ENCODE data around the gene TPBGL.
"Not testable (repeated sequence)": the region's sequence is repeated elsewhere in the genome, so short reads cannot be mapped to it uniquely, and the experiment has no call there.

Gene TPBGL

DNA sequence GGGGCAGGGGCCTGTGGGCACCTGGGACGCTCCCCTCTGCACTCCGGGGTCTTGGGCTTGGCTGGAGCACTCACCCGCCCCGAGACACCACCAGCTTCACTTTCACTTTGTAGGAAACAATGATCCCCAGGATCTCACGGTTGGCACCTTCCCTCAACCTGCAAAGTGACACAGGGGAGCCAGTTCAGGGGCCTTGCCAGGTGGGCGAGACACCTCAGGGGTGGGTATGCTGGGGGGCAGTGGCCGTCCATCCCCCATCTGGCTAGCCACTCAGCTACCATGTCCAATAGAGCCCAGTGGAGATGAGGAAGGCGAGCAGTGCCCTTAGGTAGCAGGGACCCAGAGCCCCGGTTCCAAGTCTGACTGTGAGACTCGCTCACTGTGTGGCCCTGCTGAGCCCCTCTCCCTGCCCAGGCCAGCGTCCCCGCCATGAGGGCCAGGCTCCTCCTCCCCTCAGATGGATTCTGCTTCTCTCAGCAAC, 32.3 kb downstream of the TPBGL start:
- DNase-seq (ENCODE audit: low read depth in 2 of 2) = no peak

DNA sequence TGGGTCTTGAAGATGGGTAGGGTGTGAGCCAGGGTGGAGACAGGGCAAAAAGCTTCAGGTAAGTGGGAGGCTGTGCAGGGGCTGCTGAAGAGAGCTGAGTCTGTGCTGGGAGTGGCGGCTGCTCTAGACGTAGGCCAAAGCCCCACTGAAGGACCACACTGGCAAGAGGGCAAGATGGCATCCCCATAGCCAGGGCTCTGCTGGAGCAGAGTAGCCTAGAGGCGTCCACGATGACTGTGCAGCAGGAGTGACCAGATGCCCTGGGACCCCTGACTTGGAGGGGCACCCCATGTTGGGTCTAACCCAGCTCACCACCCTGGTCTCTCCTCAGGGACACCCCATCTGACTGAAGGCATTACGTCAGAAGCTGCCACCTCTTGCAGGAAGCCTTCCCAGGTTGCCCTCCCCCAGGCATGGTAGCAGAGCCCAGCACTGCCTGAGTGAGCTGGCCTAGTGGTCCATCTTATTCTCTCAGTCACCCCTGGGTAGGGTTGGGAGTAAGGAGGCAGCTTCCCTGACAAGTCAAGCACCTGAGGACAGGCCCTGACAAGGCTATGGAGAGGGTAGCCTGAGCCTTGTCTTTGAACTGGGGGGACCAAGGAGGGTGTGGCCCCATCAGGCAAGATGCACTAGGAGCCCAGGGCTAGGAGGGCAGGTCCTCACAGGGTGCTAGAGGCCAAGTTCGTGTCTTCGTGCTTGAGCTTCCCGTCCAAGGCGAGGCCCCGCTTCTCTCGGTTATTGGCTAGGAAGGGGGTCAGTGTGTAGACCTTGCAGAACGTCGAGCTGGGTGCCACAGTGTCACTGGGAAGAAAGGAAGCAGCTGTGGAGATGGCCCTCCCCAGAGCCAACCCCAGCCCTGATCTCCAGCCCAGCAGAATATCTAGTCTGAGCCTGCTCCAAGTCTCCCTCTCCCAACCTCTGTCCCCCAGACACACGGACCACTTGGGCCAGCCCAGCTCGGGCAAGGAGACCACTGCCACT, 33.1 kb downstream of the TPBGL start:
- no peak for DNase-seq (ENCODE audit: low read depth in 2 of 2)

DNA sequence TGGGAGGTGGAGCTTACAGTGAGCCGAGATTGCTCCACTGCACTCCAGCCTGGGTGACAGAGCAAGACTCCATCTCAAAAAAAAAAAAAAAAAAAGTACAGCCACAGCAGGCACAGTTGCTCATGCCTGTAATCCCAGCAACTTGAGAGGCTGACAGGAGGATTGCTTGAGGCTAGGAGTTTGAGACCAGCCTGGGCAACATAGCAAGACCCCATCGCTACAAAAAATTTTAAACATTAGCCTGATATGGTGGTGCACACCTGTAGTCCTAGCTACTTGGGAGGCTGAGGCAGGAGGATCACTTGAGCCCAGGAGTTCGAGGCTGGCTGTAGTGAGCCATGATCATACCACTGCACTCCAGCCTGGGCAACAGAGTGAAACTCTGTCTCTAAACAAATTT, 34.1 kb downstream of the TPBGL start:
- DNase-seq (ENCODE audit: low read depth in 2 of 2) = not testable (repeated sequence)

DNA sequence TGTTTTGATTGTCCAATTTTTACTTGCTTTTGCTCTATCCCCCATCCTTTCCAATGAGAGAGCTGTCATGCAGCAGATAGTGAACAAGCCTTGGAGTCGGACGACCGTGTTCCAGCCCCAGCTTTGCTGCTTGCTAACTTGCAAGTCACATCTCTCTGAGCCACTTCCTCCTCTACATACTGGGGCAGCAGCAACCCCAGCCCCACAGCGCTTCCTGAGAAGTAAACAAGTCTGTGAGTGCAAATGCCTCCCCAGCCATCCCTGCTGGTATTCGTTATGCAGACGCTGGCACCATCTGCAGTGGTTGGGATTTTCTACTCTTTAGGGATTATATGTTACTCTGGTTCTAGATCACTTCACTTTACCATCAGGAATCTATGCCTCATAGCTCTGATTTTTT, 35.0 kb downstream of the TPBGL start:
- peak; percentile 24 to 31 for DNase-seq (ENCODE audit: low read depth in 2 of 2)

DNA sequence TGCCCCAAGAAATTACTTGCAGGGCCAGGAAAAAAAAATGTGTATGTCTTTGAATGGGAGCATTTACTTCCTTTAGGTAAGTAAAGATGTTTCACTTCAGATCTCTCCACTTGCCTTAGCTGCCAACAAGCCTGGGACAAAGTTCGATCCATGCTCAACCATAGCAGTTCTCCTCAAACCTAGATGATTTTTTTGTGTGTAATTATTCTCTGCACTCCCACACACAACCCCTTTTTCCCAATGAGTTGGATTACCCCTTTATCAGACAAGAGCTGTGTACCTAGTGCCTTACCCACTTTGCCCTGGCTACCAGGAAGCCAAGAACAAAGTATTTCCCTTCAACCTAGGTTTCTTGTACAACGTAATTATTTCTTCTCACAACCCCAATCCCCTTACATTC, 35.6 kb downstream of the TPBGL start:
- no peak for DNase-seq (ENCODE audit: low read depth in 2 of 2)

DNA sequence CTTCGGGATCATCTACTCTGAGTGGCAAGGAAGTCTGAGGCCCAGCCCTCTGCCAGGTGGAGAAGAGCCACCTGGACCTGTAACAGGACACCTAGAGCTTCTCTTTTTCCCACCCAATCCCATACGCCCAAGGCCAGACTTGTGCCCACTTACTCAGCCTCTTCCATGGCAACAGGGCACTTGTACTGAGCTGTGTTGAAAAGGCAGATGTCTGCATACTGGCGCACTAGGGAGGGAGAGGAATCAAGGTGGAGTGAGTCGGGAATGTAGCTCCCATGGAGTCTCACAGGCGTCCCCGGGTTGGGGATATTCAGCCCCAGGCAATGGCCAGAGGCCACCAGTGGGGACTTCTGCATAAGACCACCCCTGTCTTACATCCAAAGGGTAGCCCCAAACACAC, 36.1 kb downstream of the TPBGL start:
- no peak for DNase-seq (ENCODE audit: low read depth in 2 of 2)

DNA sequence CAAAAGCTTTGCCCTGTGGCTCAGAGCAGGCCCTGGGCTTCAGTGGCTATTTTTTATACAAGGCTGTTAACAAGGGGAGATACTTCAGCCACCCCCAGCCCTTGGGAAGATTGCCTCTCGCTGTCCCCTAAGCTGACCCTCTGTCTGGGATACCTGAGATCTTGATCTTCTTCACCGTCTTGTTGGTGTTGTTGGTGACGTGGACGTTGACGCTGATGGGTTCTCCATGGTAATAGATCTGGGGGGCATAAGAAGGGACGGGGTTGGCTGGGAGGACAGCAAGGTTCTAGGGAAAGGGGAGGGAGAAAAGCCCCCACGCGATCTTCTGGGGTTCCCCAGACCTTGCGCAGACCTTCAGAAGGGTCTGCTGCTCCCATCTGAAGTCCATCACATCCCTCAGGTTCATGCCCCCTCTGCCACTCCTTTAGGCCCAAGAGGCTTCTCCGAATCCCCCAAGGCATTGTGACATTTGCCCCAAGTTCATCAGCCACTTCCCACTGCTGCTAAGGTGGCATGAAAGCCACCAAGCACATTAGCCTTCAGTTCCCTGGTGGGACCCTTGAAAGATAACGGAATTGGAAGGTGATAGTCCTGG, 36.7 kb downstream of the TPBGL start:
- DNase-seq (ENCODE audit: low read depth in 2 of 2) = no peak

DNA sequence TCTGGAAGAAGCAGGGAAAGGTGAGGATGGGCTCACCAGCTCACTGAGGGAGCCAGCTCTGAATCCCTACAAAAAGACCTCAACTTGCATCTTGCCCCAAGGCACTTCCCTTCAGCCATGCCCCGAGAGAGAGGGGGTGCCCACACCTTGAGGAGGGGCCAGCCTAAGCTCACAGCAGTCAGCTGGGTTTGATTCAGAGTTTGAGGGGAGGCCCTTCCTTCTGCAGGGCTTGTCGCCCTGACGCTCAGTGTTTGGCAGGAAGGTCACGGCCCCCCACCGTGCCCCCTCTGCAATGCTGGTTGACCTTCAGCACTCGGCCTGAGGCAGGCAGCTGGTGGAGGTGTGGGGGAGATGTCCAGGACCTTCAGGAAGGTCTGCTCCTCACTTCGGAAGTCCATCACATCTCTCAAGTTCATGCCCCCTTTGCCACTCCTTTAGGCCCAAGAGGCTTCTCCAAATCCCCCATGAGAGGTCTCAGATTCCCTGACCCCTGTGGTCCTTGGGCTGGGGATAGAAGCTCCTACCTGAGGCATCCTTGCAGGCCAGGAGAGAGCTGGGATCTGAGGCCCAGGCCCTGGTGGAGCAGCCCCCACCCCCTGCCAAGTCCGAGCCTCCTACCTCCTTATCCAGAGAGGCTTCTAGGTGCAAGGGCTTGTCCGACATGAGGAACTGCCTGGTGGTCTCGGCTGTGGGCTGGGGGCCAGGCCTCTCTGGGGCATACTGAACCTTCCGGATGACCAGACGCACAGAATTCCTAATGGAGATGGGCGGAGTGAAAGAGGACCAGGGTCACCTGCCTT, 37.6 kb downstream of the TPBGL start:
- no peak for DNase-seq (ENCODE audit: low read depth in 2 of 2)

DNA sequence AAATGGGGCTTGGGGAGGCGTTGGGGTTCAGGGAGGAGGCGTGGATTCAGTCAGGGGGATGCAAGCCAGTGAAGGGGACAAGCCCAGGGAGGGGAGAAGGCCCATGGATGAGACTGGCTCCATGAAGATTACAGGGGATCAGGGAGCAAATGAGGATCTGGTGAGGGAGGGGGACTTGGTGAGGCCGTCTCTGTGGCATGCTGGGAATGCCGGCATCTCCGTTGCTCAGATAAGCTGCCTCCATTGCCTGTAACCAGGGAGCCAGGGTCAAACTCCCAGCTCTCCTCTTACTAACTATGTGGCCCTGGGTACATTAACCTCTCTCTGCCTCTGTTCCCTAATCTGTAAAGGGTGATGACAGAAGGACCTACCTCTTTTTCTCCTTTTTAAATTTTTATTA, 38.7 kb downstream of the TPBGL start:
- DNase-seq (ENCODE audit: low read depth in 2 of 2) = no peak

DNA sequence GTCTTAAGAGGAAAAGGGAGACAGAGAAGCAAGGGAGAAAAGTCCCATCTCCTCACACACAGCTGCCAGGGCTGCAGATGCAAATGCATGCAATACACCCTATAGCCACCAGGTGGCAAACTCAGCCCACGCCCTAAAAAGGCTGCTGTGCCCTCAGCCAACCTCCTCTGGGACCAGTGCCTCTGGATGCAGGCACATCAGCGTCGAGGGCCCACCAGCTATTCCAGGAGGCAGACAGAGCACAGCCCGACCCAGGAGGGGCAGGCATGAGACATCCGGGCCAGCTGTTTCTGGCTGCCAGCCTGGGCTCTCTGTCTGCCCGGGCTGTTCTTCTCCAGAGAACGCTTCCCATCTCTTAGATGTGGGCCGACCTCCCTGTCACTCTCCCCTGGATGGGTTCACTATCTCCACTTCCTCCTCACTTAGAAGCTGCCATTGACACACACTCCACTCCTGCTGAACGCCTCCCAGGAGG, 39.7 kb downstream of the TPBGL start:
- peak; percentile 69 to 75 for DNase-seq (ENCODE audit: low read depth in 2 of 2)

DNA sequence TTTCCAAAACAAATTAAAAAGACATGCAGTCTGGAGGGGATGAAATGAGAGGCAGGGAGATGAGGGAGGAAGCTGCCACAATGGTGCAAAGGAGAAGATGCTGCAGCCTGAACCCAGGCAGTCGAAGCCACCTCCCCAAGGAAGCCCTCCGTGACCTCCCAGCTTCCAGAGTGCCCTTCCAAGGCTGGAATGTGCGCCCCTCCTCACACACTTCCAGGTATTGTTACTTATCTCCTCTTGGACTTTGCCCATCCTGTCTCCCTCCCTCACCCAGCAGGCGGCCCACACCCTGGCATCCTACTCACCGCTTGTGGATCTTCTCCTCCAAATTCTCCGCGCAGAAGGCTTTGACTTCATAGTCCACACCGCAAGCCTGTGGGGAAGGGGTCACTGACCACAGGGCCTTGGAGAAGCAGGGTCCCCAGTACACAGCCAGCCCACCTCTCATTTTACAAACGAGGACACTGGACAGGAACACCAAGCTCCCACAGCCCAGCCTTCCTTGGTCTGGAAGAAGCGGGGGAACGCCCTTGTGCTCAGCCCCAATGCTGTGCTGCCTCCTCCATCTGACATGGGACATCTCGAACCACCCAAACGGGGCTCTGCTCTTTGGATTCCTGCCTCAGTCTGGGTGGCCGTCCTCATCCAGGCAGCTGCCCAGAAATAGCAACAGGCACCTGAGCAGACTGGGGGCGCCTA, 40.3 kb downstream of the TPBGL start:
- DNase-seq (ENCODE audit: low read depth in 2 of 2) = no peak

DNA sequence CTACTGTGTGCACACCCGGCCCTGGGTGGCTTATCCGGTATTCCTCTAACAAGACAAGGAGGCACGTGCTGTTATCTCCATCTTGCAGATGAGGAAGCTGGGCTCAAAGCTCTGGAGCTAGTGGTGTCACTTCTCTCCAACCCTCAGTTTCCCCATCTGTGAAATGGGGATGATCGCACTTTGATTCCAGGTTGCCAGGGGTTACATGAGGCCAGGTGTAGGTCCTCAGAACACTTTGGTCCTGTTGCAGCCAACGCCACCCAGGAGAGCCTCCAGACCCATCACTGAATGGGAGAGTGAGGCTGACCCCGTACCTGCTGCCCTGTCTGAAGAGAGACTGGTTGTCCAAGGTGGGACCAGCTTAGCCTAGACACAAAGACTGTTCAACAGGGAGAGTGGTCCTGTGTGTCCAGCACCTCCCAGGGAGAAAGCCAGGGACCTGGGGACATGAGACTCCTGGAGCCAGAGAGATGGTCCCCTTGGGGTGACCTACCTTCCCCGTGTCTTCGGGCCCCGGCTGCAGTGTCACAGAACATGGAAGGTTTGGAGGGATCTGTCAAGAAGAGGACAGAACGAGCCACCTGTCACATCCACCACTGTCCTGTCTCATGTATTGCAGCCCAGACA, 41.0 kb downstream of the TPBGL start:
- no peak for DNase-seq (ENCODE audit: low read depth in 2 of 2)

DNA sequence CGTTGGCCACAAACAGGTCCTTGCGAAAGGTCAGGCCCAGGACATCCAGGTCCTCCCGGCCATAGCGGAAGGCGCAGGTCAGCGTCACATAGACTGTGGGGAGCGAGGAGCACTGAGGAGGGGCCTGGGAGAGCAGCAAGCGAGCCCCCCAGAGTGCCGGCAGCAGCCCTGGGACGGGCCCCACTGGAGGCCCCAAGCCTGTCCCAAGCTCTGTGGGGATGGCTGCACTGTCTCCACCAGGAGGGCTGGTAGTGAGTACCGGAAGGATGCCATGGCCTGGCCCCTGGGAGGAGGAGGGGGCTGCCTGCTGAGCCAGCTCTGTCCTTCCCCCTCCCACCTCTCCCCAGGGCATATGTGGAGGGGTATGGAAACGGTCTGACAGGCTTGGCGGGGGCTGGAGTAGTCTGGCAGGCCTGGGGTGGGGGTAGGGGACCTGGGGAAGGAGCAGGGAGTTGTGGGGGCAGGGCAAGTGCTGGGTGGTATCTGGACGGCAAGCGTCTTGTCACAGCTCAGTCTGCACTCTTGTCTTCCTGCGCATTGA, 42.9 kb downstream of the TPBGL start:
- DNase-seq (ENCODE audit: low read depth in 2 of 2) = no peak

DNA sequence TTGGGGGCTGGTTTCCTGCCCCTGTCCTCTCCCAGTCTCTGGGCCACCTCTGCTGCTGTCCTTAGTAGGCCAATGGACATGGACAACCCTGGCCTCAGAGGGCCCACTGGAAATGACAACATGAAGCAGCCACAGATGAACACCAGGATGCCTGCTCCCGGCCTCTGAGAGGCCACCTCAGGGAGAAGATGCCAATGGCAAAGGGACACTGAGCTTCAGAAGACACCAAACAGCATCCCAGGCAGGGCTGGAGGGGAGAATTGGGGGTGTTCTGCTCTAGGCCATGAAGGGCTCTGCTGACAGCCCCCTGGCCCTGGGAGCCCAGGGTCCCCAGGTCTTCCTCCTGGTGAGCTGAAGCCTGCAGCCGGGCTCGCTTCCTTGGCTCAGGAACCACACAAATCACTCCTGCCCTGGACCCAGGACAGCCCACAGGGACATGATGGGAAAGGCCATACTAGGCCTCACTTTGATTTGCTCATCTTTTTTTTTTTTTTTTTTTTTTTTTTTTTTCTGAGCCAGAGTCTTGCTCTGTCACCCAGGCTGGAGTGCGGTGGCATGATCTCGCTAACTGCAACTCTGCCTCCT, 45.3 kb downstream of the TPBGL start:
- no peak for DNase-seq (ENCODE audit: low read depth in 2 of 2)

DNA sequence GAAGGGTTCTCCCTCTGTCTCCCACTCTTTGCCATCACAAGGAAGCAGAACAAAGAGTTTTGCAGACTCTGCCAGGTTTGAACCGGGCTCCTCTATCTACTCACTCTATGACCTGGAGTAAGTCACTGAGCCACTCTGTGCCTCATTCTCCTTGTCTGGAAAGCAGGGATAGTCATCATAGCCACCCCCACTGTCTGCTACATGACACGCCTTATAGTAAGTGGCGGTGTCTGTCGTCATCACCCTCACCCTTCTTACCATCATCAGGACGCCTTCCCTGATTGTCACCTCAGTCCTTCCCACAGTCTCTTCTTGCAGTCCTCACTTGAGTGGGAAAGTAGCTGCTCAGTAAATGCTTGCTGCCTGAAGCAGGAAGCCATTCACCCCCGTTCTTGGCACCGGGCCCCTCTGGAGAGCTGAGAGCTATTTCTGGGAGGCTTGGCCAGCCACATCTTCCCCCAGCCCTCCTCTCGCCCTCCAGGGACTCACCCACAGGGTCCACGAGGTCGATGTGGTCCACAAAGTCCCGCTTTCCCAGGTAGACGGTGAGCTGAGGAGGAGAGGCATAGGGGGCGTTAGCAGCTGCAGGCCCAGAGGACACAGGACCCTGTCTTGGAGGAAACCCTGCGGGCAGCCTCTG, 46.4 kb downstream of the TPBGL start:
- no peak for DNase-seq (ENCODE audit: low read depth in 2 of 2)

DNA sequence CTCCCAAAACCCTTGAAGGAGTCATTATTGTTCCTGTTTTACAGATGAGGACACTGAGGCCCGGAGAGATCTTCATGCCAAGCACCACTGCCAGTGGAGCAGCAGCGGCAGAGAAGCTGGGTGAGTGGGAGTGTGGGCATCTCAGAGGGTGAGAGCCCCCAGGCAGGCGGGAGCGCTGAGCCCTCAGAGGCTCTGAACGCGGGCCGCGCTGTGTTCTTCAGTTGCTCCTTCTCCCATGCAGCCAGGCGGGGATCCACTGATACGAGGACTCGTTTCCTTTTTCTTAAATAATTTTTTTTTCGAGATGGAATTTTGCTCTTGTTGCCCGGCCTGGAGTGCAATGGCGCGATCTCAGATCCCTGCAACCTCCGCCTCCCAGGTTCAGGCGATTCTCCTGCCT, 47.0 kb downstream of the TPBGL start:
- DNase-seq (ENCODE audit: low read depth in 2 of 2) = no peak

DNA sequence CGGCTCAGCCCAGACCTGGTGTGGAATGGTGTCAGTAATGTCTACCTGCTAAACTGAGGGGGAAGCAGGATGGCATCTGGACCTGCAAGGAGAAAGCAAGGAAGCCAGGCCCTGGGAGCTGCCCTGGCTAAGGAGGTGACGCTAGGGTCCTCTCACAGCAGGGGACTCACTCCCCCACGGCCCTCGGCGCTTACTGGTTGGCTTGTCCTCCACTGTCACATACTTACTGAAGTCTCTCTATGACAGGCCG, 48.9 kb downstream of the TPBGL start:
- no peak for DNase-seq (ENCODE audit: low read depth in 2 of 2)

DNA sequence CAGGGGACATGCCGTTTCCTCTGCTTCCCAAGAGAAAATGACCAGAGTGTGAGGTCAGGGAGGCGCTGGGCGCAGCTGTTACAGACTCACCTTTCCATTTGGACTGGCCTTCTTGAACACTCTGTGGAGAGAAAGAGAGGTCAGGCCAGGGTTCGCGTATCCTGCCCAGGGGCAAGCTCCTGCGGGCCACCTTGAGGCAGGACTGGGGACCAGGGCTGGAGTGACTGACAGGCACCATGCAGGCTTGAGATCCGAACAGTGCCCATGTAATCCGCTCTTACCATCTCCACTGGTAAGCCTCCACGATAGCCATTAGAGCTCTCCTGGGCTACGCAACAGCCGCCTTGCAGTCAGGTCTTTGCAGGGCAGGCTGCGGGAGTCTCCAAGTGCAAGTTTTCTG, 49.3 kb downstream of the TPBGL start:
- no peak for DNase-seq (ENCODE audit: low read depth in 2 of 2)

DNA sequence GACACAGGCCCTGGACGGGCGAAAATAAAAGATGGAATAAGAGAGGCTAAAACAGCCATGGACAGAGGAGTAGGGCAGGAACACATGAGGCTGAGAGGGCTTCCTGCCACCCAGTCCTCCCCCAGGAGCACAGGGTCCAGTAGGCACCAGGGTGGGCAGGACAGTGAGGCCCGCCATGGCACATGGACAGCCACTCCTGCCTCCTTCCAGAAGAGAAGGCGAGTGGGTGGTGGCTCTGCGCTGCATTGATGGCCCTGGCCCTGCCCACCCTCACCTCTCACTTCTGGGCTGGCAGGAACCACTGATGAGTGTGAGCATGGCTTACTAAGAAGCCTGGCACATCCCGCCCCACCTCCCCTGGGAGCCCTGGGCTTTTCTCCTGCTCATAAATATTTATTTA, 51.2 kb downstream of the TPBGL start:
- no peak for DNase-seq (ENCODE audit: low read depth in 2 of 2)

DNA sequence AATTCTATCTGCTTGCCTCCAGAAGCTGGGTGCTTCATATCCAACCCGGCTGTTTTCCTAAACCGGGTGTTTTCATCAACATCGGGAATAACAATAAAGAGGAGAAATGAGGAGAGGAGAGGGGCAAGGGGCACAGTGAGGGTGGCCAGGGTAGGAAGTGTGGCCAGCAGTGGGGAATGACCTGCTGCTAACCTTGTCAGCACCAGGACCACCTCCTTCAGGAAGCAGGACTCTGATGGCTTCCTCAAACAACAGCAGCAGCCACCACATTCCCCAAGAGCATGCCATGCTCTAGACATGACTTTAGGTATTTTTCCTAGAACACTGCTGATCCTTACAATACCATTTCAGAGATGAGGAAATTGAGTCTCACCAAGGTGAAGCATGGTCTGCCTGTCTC, 52.4 kb downstream of the TPBGL start:
- no peak for DNase-seq (ENCODE audit: low read depth in 2 of 2)
